Gastrocnemius medialis (tissue), 4 donors: ENCODE measurements around the gene PCDHB16.

ENCODE experiments used
- POLR2A ChIP-seq, 2 donors: fragments of 450-650 bp; IDR thresholded peaks; one replicate each; pipeline ENCODE4 v1.6.1; 2017; ENCODE audit warnings: antibody characterized with exemption in 2 of 2, mild to moderate bottlenecking in 2 of 2, moderate library complexity in 2 of 2
- TF ChIP-seq, protein P1 (sequence below), 5 experiments: fragments of 450-650 bp in 3 of 5; fragments of 200-600 bp in 2 of 5; sonication (generic) in 2 of 5; IDR thresholded peaks in 4 of 5; conservative IDR thresholded peaks in 1 of 5; 1 replicate in 4 of 5; 2 replicates in 1 of 5; pipeline ENCODE4 v1.5.1; 2016 to 2019; ENCODE audit warnings: antibody characterized with exemption in 5 of 5, mild to moderate bottlenecking in 3 of 5, moderate library complexity in 3 of 5

DNA sequence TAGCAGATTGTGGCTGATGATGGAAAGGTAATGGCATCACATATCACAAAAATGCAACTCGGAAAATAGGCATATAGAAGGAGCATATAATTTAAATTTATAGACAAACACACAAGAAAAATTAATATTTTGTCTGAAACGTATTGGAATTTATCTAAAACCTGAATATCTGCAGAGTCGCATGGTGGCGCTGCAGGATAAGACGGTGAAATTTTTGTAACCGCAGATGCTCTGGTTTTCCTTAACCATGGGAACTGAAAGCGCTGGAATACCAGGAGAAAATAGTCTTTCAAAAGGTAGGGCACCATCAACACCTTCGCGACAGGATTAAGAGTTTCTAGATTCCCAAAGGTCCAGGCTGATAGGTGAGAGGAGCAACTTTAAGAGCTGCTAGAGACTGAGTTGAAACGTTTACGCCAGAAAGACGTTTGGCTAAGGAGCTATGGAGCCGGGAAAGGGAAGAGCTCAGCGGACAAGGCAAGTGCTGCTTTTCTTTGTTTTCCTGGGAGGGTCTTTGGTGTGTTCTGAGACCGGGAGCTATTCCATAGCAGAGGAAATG lies 52.0 kb downstream of the PCDHB16 start:
- TF ChIP-seq, protein P1, sequence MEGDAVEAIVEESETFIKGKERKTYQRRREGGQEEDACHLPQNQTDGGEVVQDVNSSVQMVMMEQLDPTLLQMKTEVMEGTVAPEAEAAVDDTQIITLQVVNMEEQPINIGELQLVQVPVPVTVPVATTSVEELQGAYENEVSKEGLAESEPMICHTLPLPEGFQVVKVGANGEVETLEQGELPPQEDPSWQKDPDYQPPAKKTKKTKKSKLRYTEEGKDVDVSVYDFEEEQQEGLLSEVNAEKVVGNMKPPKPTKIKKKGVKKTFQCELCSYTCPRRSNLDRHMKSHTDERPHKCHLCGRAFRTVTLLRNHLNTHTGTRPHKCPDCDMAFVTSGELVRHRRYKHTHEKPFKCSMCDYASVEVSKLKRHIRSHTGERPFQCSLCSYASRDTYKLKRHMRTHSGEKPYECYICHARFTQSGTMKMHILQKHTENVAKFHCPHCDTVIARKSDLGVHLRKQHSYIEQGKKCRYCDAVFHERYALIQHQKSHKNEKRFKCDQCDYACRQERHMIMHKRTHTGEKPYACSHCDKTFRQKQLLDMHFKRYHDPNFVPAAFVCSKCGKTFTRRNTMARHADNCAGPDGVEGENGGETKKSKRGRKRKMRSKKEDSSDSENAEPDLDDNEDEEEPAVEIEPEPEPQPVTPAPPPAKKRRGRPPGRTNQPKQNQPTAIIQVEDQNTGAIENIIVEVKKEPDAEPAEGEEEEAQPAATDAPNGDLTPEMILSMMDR (IDR thresholded peaks at IDR 0.05 in 4 of 5, conservative IDR thresholded peaks at IDR 0.05 in 1 of 5) = no peak
- TF ChIP-seq POLR2A (IDR thresholded peaks at IDR 0.05) = no peak
